Measurements from ENCODE around the gene NACAD.

- TF ChIP-seq CTCF (IDR thresholded peaks at IDR 0.05; ENCODE audit: poor library complexity) (no peak), EZH2 (IDR thresholded peaks at IDR 0.05; ENCODE audit: borderline replicate concordance) (no peak), EZH2phosphoT487 (IDR thresholded peaks at IDR 0.05; ENCODE audit: low read depth, severe bottlenecking, unreplicated experiment) (no peak)
Measured at GRCh38 chr7:45050198-45050597, 38.6 kb downstream of the NACAD start.
